NCI-H1930 (cell line): Measurements from ENCODE around the gene HRH3.

Source experiments
- DNase-seq, 2 experiments: peaks; one replicate each; lab custom pipeline; 2025; lab: John Stamatoyannopoulos, UW

HRH3 gene

DNA sequence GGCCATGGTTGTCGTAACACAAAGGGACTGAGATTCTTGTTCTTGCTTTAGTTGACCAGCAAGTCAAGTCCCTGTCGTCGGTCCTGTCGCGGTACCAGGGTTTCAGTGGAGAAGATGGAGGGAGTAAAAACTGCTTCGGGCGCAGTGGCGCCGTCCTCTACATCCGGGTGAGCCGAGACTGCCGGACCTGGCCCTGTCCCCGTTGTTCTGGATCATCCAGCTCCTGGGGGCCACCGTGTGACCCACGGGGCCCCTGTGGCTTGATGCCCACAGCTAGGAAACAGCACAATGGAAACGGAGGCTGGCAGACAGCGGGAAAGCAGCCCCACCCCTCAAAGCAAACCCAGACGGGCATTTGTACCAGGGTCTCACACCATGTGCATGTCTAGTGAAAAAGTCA, 22.3 kb downstream of the HRH3 start:
- no peak for DNase-seq

DNA sequence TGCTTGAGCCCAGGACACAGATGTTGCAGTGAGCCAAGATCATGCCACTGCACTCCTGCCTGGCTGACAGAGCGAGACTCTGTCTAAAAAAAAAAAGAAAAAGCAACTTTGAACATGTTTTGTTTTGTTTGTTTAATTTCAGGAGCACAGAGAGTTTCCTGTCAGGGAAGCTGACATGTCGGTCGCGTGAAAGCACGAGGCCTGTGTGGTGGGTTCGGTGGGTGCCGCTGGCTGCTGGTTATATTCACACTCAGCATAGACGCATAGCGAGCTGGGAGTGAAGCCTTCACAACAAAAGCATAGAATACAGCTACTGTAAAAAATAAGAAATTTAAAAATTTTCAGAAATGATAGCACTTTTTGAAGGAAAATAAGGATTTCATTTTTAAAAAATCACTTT, 22.8 kb downstream of the HRH3 start:
- DNase-seq = no peak

DNA sequence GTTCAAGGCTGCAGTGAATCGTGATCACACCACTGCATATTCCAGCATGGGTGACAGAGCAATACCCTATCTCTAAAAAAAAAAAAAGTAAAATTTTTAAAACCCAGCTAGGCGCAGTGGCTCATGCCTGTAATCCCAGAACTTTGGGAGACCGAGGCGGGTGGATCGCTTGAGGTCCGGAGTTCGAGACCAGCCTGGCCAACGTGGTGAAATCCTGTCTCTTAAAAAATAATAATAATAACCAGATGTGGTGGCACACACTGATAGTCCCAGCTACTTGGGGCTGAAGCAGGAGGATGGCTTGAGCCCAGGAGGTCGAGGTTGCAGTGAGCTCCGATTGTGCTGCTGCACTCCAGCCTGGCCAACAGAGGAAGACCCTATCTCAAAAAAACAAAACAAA, 23.8 kb downstream of the HRH3 start:
- no peak for DNase-seq

DNA sequence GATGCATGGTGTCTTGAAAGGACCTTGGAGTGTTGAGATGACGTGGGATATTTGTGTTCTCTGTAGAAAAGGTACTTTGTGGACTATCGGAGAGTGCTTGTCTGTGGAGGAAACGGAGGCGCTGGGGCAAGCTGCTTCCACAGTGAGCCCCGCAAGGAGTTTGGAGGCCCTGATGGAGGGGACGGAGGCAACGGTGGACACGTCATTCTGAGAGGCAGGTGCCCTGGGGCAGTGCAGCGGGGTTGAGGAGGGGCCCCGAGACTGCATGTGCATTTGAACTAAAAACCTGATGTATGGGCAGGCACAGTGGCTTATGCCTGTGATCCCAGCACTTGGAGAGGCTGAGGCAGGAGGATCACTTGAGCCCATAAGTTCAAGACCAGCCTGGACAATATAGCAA, 24.3 kb downstream of the HRH3 start:
- no peak for DNase-seq

DNA sequence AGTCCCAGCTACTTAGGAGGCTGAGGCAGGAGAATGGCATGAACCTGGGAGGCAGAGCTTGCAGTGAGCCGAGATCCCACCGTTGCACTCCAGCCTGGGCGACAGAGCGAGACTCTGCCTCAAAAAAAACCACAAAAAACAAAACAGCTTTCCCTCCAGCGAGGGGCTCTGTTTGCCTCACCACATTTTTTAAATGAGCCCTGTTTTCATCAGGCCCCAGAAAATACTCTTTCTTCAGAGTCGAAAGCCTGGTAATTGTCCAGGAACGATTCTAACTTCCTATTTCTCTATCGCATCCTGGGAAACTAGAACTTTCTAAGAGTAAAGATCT, 25.0 kb downstream of the HRH3 start:
- no peak for DNase-seq

DNA sequence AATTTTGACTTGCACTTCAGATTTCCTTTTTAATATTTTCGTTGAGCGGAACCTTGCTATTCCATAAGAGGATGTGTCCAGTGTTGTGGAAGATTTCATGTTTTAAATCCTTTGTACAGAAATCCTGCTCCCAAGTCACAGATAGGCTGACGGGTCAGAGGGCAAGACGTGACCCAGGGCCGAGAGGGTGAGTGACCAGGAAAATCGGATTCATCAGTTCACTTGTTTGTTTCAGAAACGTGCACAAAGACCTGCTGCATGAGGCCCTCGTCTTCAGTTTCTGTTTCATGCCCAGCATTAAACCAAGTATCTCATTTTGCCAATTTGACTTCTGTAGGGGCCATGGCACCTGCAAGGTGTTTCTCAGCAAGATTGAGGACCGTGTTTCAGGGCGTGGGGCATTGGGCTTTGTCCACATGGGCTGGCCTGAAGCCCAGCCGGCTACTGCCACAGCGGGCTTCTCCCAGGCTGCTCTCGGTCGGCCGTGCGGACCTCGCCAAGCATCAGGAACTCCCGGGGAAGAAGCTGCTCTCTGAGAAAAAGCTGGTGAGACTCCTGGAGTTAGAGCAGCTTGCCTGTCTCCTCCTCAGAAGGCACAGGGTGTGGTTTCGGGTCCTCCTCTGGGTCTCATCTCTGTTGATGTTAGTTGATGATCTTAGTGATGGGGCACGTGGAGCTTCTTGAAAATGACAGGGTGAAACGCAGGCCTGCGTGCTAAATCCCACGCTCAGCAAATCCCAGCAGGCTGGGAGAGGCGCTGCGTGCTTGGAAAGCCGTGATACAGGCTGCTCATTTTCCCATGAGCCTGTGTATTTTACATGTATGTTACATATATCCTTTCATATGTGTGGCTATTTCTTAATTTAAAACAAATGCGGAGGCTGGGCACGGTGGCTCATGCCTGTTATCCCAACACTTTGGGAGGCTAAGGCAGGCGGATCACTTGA, 26.7 kb downstream of the HRH3 start:
- no peak for DNase-seq

DNA sequence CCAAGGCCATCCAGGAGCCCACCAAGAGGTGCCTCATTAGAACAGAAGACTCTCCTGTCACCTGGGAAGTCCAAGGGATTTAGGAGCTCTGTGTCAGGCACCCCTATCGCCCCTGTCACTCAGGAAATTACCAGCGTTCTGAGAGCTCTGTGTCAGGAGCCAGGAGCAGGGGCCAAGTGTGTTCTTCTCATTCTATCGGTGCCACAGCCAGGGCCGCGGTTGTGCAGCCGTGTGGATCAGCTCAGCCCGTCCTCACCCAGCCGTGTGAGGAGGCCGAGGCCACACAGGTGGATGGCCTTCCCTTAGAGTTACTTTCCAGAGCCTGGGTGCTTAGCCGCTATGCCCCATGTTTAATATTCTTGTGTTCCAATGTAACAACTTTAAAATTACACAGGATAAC, 27.4 kb downstream of the HRH3 start:
- DNase-seq = no peak

DNA sequence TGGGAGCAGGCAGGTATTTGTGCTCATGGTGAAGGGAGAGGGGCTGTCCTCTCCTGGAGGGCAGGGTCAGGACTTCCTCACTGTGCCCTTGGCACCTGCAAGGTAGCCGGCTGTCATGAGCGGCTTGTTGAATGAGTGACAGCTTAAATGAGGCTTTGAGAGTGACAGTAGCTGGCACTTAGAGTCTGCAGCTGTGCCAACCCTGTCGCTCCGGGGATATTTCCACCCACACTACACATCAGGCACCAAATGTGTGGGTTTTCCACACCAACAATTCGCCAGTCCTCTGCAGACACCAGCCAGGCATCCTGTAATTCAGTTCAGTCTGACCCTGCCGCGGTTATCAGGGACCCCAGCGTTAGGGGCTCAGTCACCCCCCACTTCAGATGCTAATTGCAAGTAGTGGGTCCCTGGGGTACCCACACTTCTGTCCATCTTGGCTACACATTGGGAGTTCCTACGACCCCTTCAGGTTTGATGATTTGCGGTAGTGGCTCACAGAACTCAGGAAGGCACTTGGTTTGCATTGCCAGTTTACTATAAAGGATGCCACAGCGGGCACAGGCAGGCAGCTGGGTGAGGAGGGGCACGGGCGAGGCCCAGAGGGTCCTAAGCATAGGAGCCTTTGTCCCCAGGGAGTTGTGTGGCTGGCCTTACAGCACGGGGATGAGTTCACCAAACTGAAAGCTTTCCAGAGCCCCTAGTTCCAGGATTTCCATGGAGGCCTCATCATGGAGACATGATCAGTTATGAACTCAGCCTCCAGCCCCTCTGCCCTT, 28.1 kb downstream of the HRH3 start:
- no peak for DNase-seq

DNA sequence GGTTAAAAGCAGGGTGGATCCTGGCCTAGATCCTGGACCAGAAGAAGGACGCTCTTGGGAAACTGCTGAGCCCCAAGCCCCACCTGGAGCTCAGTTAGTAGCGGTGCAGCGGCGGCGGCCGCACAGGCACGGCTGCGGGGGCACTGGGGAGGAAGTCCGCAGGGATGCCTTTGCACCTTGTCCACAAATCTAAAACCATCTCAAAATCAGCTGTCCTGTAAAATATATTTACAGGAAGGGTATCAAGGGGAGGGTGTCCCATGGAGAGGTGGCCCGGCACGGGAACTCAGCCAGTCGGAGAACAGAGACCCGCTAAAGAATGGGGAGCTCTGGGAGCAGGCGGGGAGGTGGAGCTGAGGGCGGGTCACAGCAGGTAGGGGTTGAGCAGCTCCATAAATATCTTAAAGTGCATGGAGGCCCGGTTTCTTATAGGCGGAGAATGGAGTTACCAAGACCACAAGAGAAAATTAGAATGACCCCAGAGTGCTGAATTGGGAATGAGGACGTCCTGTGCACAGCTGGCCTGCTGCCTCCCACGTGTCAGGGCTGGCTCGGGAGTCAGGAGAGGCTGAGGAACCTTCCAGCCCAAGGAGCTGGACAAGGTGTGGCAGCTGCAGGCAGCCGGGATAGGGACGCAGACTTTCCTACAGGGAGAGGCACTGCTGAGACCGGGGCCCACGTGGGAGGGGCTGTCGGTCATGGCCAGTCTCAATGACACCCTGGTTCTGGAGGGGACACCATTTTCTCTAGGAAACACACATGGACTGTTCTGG, 29.3 kb downstream of the HRH3 start:
- no peak for DNase-seq

DNA sequence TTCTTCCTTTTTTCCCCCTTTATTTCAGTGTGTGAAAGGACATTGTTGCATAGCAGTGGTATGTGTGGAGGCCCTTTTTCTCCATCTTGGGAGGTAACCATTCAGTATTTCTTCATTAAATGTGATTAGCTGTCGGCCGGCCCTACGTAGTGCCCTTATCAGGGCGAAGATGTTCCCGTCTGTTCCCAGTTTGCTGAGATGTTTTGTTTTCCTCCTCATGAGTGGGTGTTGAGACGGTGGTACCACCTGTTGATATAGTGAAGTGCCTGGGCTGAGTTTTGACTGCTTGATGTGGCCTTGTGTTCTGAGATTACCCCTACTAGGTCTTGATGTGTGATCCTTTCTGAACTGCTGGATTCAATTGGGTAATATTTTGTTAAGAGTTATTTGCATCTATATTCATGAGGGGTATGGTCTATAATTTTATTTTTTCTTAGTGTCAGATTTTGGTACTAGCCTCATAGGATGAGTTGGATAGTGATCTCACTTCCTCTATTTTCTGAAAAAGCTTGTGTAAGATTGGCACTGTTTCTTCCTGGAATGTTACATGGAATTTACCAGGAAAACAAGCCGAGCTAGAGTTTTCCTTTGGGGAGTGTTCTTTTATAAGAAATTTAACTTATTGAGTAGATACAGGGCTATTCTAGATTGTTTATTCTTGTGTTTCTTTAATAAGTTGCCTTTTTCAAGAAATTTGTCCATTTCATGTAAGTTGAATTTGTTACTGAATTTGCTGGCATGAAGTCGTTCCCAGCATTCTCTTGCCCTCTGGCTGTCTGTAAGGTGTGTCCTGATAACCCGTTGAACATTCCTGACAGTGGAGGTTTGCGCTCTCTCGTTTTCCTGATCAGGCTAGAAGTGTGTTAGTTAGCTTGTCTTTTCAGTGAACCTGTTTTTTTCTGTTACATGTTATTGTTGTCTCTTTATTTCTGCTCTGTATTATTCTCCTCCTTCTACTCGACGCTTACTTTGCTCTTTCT, 32.9 kb downstream of the HRH3 start:
- no peak for DNase-seq

DNA sequence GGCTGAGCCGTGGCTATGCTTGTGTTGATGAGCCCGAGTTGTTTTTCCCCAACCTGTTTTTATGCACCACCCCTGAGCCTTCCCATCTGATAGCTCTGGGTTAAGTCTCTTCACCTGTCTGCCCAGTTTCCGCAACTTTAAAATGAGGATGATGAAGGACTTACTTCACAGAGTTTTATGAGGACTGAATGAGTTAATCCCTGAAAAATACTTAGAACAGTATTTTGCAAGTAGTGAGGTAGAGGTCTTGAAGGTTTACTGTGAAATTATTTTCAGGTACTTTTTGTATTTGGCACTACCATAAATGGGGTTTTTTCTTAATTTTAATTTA, 34.0 kb downstream of the HRH3 start:
- DNase-seq = no peak

DNA sequence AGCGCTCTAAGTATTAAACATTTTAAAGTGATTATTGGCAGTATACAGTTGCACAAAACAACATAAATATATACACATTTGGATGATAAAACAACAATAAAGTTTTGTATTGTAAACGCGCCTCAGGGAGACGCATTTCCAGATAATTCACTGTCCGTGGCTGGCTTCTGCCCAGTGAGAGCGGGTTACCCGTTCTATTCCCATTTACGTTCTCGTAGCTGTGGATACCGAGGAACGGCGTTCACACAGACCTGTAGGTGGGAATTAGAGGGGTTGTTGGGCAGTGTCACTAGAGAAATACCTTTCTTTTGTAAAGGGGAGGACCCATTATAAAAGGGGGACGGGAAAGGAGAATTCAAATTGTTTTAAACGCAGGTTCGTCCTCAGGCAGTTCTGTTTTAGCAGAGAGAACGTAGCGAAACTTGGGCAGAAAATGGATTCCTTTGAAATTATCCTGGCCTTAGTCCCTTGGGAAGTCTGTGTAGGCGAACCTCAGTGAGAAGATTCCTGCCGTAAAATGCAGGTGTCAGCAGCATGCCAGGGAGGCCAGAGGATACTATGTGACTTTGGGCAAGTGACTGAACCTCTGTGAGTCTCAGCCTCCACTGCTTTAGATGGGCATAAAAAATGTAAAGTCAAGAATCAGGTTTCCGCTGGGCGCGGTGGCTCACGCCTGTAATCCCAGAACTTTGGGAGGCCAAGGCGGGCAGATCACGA, 36.5 kb downstream of the HRH3 start:
- no peak for DNase-seq

DNA sequence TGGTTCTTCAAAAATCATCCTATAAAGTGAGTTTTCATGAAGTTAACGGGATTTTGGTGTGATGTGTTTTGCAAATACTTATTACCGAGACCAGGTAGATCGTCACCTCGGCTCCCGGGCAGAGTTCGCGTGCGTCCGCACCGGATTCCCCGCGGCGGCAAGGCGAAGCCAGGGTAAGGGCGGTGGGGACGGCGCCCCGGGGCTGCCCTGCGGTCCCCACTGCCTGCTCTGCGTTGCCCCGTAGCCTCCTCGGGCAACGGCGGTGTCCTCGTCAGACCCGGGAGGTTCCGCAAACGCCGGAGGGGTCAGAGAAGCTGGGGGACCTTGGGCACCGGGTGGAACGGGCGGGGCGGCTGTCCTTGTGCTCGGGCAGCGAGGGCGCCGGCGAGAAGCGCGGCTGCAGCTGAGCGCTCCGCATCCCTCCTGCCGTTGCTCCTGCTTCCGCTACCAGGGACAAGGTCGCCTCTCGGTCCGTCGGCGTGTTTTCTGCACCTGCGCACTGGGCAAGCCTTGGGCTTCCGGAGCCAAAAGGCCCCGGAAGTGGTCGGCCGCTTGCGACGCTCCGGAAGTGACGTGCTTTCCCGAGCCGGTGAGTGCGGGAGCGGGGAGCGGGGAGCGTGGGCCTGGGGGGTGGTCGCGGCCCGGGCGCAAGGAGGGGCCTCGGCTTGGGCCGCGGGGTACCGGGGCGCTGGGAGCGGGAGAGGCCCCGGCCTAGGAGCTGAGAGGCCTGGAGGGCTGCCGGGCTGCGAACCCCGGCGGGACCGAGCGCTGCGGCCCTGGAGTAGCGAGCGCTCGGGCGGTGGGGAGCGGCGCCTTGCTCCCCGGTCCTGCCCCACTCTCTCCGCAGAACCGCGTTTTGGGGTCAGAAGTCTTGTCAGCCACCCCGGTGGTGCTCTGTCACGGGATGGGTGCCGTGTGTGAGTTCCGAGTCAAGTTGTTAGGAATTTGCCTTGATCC, 37.3 kb downstream of the HRH3 start, which contains the start of gene MTG2:
Gene MTG2, plus strand, starts transcription at position 560 of the 957 bp plus-strand sequence. CDS start 10,393 bp downstream, outside the sequence.
- DNase-seq = peak; percentile 98 to 99

DNA sequence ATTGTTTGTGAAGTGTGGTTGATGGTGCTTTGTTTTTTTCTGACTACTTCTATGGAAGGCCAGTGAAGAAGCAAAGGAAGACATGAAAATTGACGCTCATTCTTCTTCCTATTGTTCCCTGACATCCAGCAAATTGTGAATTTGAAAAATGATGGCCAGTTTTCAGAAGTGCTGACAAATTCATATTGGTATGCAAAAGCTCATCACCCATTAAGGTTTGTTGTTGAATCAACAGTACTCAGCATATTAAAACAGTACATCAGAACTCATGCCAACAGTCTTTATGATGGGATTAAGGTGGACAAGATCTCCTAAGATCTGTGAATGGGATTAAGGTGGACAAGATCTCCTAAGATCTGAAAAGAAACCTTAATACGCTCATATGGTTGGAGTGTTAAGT, 38.3 kb downstream of the HRH3 start:
- DNase-seq = no peak

DNA sequence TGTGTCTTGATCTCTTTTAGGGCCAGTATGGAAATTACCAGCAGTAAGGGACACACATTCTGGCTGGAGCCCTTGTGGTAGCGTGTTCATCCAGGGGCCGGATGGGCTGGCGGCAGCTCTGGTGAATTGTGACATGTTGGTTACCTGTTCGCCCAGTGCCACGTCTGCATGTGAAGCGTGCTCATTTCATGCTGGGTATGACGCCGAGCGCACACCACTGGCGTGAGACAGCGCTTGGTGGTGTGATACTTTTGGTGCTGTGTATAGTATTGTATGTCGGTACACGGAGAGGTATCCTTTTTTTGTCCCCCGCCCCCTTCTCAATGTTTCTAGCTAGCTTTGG, 40.9 kb downstream of the HRH3 start:
- no peak for DNase-seq

DNA sequence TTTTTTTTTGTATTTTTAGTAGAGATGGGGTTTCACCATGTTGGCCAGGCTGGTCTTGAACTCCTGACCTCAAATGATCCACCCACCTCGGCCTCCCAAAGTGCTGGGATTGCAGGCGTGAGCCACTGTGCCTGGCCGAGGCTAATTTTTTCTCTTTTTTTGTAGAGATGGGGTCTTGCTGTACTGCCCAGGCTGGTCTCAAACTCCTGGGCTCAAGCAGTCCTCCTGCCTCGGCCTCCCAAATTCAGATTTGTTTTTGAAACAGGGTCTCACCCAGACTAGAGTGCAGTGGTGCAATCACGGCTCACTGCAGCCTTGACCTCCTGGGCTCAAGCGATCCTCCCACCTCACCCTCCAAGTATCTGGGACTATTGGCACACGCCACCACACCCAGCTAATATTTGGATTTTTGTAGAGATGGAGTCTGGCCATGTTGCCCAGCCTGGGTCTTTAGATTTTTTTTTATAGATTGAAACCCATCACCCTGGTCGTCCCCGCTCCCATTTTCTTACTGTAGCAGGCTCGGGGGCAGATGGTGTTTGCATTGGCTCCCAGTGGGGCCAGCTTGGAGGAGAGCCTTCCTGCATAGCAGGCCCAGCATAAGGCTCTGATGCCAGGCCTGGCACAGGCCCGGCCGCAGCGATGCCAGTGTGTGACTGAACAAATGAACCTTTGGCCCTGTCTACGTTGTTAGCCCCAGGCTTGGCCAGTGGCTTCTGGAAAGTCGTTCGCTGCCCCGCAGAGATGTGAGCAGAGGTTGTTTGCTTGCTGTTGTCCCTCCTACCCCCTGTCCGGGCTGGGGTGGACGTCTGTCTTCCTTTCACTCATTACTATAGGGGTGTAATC, 41.5 kb downstream of the HRH3 start:
- DNase-seq = no peak

DNA sequence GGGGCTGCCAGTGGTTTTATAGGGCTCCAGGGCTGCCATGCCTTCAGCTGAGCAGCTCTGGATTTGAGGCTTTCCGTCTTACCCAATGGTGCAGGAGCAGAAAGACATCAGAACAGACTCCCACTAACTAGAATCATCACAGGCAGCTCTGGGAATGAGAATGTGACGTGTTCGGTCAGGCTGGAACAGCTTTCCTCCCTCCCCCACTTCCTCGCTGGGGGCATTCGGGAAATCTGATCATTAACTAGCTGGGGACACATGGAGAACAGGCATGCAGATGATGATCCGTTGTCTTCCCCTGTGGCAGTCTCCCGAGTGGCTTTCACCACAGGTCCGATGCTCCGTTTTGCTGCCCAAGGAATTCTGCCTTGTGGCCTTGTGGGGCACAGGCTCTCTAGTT, 42.8 kb downstream of the HRH3 start:
- no peak for DNase-seq

DNA sequence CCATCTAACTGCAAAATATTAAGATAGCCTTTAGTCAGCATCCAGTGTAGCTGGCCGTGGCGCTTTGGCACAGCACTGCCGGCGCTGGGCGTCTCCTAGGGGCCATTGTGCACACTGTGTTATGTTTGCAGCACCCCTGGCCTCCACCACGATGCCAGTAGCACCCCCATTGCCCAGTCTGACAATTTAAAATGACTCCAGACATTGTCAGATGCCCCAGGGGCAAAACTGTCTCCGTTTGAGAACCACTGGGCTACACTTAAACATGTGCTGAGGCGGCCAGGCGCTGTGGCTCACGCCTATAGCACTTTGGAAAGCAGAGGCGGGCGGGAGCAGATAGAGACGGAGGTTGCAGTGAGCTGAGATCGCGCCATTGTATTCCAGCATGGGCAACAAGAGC, 43.2 kb downstream of the HRH3 start:
- no peak for DNase-seq

DNA sequence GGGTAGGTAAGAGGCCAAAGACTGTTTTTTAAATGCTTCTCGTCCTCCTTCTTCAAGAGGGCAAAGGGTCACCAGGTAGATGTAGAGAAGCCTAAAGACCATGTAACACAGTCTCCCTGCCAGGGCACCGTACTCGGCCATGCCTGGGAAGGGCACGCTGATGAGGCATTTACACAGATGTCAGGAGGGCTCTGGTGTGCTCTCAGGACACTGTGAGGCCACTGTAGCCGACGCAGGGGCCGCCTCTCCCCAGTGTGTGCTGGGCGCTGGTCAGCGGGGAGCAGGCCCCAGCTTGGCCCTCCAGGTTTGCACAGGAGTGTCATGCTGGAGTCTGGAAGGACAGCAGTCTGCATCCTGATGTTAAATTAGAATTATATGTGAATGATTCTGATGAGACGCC, 44.4 kb downstream of the HRH3 start:
- no peak for DNase-seq
